MCF 10A (cell line): ENCODE data around the gene LILRA2. TPM values are rescaled to one million over a fixed set of nuclear protein-coding genes. Genes with fewer than 3 reads are reported as not detected.
"Not testable (repeated sequence)": the region's sequence is repeated elsewhere in the genome, so short reads cannot be mapped to it uniquely, and the experiment has no call there.

Source experiments
- BruUV-seq: library from RNA; stranded (reverse); fragments of 400-500 nt; replicated peaks from 2 replicates; lab custom pipeline; 2021; lab: Mats Ljungman, UMichigan
- CTCF ChIA-PET: fragments of 300-600 bp; sonication (Branson Sonifier 250); formaldehyde crosslinking; extraction: SDS; loops from one replicate; lab custom pipeline; 2021; ENCODE audit warnings: antibody characterized with exemption, inconsistent platforms; lab: Yijun Ruan, JAX
- POLR2A ChIA-PET: fragments of 300-600, 350-650 bp; sonication (Branson Sonifier 250); formaldehyde crosslinking; extraction: SDS; loops from one replicate; lab custom pipeline; 2020; ENCODE audit warnings: antibody characterized with exemption, inconsistent platforms; lab: Yijun Ruan, JAX
- DNase-seq: peaks from one replicate; pipeline ENCODE4 v3.0.0-alpha.2; 2018; ENCODE audit not compliant: unreplicated experiment
- H3K27ac Mint-ChIP-seq: one replicate; pipeline ENCODE4 v1.8.0; 2022; ENCODE audit warnings: mild to moderate bottlenecking, low read depth, mixed read lengths; ENCODE audit not compliant: unreplicated experiment
- H3K27me3 Mint-ChIP-seq: one replicate; pipeline ENCODE4 v1.8.0; 2022; ENCODE audit warnings: mixed read lengths; ENCODE audit not compliant: insufficient read depth, unreplicated experiment
- H3K36me3 Mint-ChIP-seq: one replicate; pipeline ENCODE4 v1.8.0; 2022; ENCODE audit warnings: mild to moderate bottlenecking, moderate library complexity, mixed read lengths; ENCODE audit not compliant: insufficient read depth, unreplicated experiment
- H3K4me1 Mint-ChIP-seq: one replicate; pipeline ENCODE4 v1.8.0; 2022; ENCODE audit warnings: mixed read lengths; ENCODE audit not compliant: insufficient read depth, unreplicated experiment
- H3K4me3 Mint-ChIP-seq: one replicate; pipeline ENCODE4 v1.8.0; 2022; ENCODE audit warnings: mild to moderate bottlenecking, moderate library complexity, mixed read lengths; ENCODE audit not compliant: unreplicated experiment
- H3K9me3 Mint-ChIP-seq: one replicate; pipeline ENCODE4 v1.8.0; 2022; ENCODE audit warnings: mixed read lengths; ENCODE audit not compliant: unreplicated experiment
- CTCF ChIP-seq: fragments of 200-600 bp; IDR thresholded peaks from one replicate; pipeline ENCODE4 v1.8.0; 2022; ENCODE audit warnings: antibody characterized with exemption, mild to moderate bottlenecking; ENCODE audit not compliant: unreplicated experiment
- intact Hi-C: fragments of 100-400 bp; cut with micrococcal nuclease; formaldehyde crosslinking; loops from 2 replicates; pipeline ENCODE4 v1.14.1; 2022
- total RNA-seq: library from RNA; stranded (reverse); gene quantifications from 2 replicates; pipeline ENCODE4 v1.2.3, GENCODE V29; 2022

LILRA2 gene
- total RNA-seq, 1 experiment from 2014 or later = not detected

DNA sequence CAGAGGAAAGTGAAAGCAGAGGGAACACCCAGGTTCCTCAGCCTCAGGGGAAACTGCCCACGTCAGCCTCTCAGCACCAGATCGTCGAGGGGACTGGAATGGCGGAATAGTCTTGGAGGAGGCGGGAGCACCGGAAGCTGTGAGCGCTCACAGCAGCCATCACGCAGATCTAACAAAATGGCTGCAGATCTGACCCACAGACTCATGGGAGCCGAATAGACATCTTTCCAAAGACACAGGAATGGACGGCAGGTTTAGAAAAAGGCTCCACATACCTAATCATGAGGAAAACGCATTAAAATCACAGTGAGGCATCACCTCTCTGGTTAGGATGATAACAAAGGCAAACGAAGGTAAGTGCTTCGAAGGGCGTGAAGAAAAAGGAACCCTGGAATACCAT is 11.8 kb upstream of the LILRA2 start:
- Mint-ChIP-seq H3K9me3 (peaks cover 5% of the 10 kb centered on the region), H3K27me3 (no peaks in the 10 kb centered on the region), H3K4me3 (no peak overlapping the region), H3K27ac (no peak overlapping the region), H3K36me3 (no peaks in the 10 kb centered on the region), H3K4me1 (no peaks in the 10 kb centered on the region)
- no TSS peak for BruUV-seq
- ChIA-PET CTCF (no interaction called here), POLR2A (no interaction called here)
- intact Hi-C loops = no loop called here
- no peak for TF ChIP-seq CTCF
- no peak for DNase-seq

- H3K9me3 Mint-ChIP-seq = peaks cover 16% of the 10 kb centered on the region
- CTCF ChIA-PET, BruUV-seq: not testable (repeated sequence)
Observed at GRCh38 chr19:54563206-54563605, 10.4 kb upstream of the LILRA2 start.

GRCh38 chr19:54570316-54570715 is 3.3 kb upstream of the LILRA2 start:
- no peak for TF ChIP-seq CTCF
- no peaks in the 10 kb centered on the region for H3K36me3 Mint-ChIP-seq
- peaks cover 16% of the 10 kb centered on the region for H3K9me3 Mint-ChIP-seq
- CTCF ChIA-PET = interaction anchor here (0.8 kb wide), 1 partner anchor 92 kb away, joined by 3 read pairs; no protein-coding TSS in a partner anchor
- H3K27ac Mint-ChIP-seq = no peak overlapping the region
- POLR2A ChIA-PET = no interaction called here
- no peak overlapping the region for H3K4me3 Mint-ChIP-seq
- no peak for DNase-seq
- BruUV-seq = no TSS peak
- H3K27me3 Mint-ChIP-seq = no peaks in the 10 kb centered on the region
- intact Hi-C loops = no loop called here
- no peaks in the 10 kb centered on the region for H3K4me1 Mint-ChIP-seq

More at GRCh38 chr19:54563206-54563605, 10.4 kb upstream of the LILRA2 start:
- H3K27me3 Mint-ChIP-seq, H3K27ac Mint-ChIP-seq, POLR2A ChIA-PET, H3K4me3 Mint-ChIP-seq, DNase-seq, H3K36me3 Mint-ChIP-seq, intact Hi-C loops, H3K4me1 Mint-ChIP-seq: not testable (repeated sequence)

GRCh38 chr19:54571715-54572615 is 1.6 kb upstream of the LILRA2 start:
- BruUV-seq, CTCF ChIA-PET: not testable (repeated sequence)

DNA sequence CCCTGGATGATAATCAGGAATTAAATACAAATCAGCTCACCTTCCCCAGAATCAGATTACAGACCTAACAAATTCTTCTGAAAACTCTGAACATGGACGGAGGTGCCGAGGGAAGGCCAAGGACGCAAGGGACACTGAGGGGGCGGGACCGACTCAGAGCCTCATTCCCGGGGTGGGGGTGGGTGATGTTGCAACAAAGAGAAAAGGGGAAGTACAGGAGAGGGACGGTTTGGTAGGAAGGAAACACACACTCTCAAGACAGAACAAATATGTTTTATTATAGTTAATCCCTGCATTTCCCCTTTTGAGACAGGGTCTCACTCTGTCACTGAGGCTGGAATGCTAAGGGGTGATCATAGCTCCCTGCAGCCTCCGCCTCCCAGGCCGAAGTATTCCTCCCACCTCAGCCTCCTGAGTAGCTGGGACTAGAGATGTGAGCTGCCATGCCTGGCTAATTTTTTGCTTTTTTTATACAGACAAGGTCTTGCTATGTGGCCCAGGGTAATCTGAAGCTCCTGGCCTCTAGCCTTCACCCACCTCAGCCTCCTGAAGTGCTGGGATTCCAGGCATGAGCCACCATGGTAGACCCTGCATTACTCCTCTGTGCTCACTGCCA is 786 bp upstream of the LILRA2 start:
- H3K9me3 Mint-ChIP-seq = peaks cover 8% of the 10 kb centered on the region

More at GRCh38 chr19:54571715-54572615, 1.6 kb upstream of the LILRA2 start:
- H3K27me3 Mint-ChIP-seq, H3K4me1 Mint-ChIP-seq, DNase-seq, H3K4me3 Mint-ChIP-seq, H3K36me3 Mint-ChIP-seq, intact Hi-C loops, H3K27ac Mint-ChIP-seq: not testable (repeated sequence)
- peaks cover 16% of the 10 kb centered on the region for H3K9me3 Mint-ChIP-seq
- POLR2A ChIA-PET = interaction anchor here (0.6 kb wide), 1 partner anchor 21 kb away, joined by 6 read pairs; the partner anchor contains the start of gene LILRA1

More for the DNA sequence above, 786 bp upstream of the LILRA2 start:
- intact Hi-C loops = no loop called here
- ChIA-PET POLR2A (interaction anchor here (0.6 kb wide), 1 partner anchor 20 kb away, joined by 6 read pairs; the partner anchor contains the start of gene LILRA1), CTCF (no interaction called here)
- Mint-ChIP-seq H3K4me3 (no peak overlapping the region), H3K36me3 (no peaks in the 10 kb centered on the region), H3K27me3 (no peaks in the 10 kb centered on the region), H3K4me1 (no peaks in the 10 kb centered on the region), H3K27ac (no peak overlapping the region)
- DNase-seq = no peak
- BruUV-seq = no TSS peak
- no peak for TF ChIP-seq CTCF
